Natural killer cell treated with Interleukin-12 subunit alpha and Interleukin-12 subunit beta and Interleukin-15 and Interleukin-18, amount 100 ng/mL, for 72 hours (primary cell): ENCODE results near the gene MDGA2. TPM values are rescaled to one million over a fixed set of nuclear protein-coding genes. Genes with fewer than 3 reads are reported as not detected.
"Not testable (repeated sequence)": the region's sequence is repeated elsewhere in the genome, so short reads cannot be mapped to it uniquely, and the experiment has no call there.

ENCODE experiments used
- ATAC-seq, 2 donors: fragments of 150-1000 bp; cut with Tn5 transposase in 1 of 2; sonication (Bioruptor Pico), chemical (Tn5 transposase) in 1 of 2; 2 replicates each; pipeline ENCODE4 v1.10.0; 2021
- DNase-seq: peaks from one replicate; pipeline ENCODE4 v3.0.0; 2022; ENCODE audit warnings: low spot score
- H3K27ac Mint-ChIP-seq, 2 donors: 1 replicate in 1 of 2; 2 replicates in 1 of 2; pipeline ENCODE4 v1.8.0; 2022; ENCODE audit warnings: mixed read lengths in 2 of 2, mild to moderate bottlenecking in 1 of 2, moderate library complexity in 1 of 2
- H3K27me3 Mint-ChIP-seq, 2 donors: 1 replicate in 1 of 2; 2 replicates in 1 of 2; pipeline ENCODE4 v1.8.0; 2022; ENCODE audit warnings: mixed read lengths in 2 of 2
- H3K36me3 Mint-ChIP-seq: one replicate; pipeline ENCODE4 v1.8.0; 2022; ENCODE audit warnings: mixed read lengths
- H3K4me1 Mint-ChIP-seq, 2 donors: 1 replicate in 1 of 2; 2 replicates in 1 of 2; pipeline ENCODE4 v1.8.0; 2022; ENCODE audit warnings: low read depth in 2 of 2, mixed read lengths in 2 of 2, mild to moderate bottlenecking in 1 of 2
- H3K4me3 Mint-ChIP-seq: one replicate; pipeline ENCODE4 v1.8.0; 2022; ENCODE audit warnings: mixed read lengths
- H3K9me3 Mint-ChIP-seq: 2 replicates; pipeline ENCODE4 v1.8.0; 2022; ENCODE audit warnings: mixed read lengths
- total RNA-seq, 2 donors: library from RNA; stranded (reverse); gene quantifications; one replicate each; pipeline ENCODE4 v1.2.3, GENCODE V29; 2022

The MDGA2 gene
- total RNA-seq, 2 donors from 2014 or later: not detected

DNA sequence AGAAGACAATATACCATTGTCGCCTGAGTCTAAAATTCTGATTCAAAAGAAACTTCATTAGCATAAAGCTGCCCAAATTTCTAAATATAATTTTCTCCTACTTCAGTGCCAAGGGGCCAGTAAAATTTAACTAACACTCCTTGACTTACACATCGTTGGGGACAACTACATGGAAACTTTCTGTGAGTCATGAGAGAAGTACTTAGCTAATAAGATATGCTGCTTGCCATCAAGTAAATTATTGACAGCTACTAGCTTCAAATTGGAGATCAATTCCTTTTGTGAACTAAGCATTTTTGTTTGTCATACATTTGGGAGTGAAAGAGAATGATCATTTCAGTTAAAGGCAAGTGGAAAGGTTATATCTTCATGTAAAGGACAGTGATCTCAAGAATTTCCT is 373.3 kb downstream of the MDGA2 start:
- Mint-ChIP-seq H3K4me3 (no peak overlapping the region), H3K27me3 (no peaks in the 10 kb centered on the region), H3K4me1 (no peaks in the 10 kb centered on the region), H3K9me3 (peaks cover 14% of the 10 kb centered on the region), H3K36me3 (peaks cover 4% of the 10 kb centered on the region), H3K27ac (no peak overlapping the region)
- DNase-seq (no peak), ATAC-seq (no peak)

GRCh38 chr14:47300796-47301195 is 374.6 kb downstream of the MDGA2 start:
- DNase-seq (no peak), ATAC-seq (no peak)
- H3K4me1 Mint-ChIP-seq: no peaks in the 10 kb centered on the region
- H3K27me3 Mint-ChIP-seq: no peaks in the 10 kb centered on the region
- no peak overlapping the region for H3K4me3 Mint-ChIP-seq
- no peak overlapping the region for H3K27ac Mint-ChIP-seq
- H3K36me3 Mint-ChIP-seq: no peaks in the 10 kb centered on the region
- peaks cover 10% of the 10 kb centered on the region for H3K9me3 Mint-ChIP-seq

GRCh38 chr14:47297374-47297773 is 378.0 kb downstream of the MDGA2 start:
- H3K27me3 Mint-ChIP-seq: no peaks in the 10 kb centered on the region
- no peaks in the 10 kb centered on the region for H3K36me3 Mint-ChIP-seq
- DNase-seq: no peak
- no peaks in the 10 kb centered on the region for H3K4me1 Mint-ChIP-seq
- ATAC-seq: no peak
- no peak overlapping the region for H3K27ac Mint-ChIP-seq
- H3K4me3 Mint-ChIP-seq: no peak overlapping the region
- peaks cover 6% of the 10 kb centered on the region for H3K9me3 Mint-ChIP-seq

DNA sequence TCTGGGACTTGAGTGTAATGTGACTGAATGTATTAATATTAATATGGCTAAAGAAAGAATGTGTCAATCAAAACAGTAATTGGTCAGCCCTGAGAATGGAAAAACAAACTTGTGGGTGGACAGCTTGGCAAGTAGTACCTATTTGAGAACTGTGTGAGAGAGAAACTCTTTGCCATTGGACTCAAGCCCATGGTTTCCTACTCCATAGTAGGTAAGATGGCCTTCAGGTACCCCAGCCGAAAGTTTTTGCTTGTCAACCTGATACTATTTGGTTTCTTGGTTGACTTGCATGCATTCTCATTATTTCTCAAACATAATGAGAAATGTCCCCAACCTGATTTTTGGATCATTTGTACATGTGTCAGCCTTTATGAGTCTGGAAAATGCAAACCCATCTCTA is 391.1 kb downstream of the MDGA2 start:
- H3K4me3 Mint-ChIP-seq: no peak overlapping the region
- no peaks in the 10 kb centered on the region for H3K36me3 Mint-ChIP-seq
- ATAC-seq: no peak
- DNase-seq: no peak
- H3K27me3 Mint-ChIP-seq: no peaks in the 10 kb centered on the region
- H3K27ac Mint-ChIP-seq: no peak overlapping the region
- no peaks in the 10 kb centered on the region for H3K4me1 Mint-ChIP-seq
- peaks cover 7% of the 10 kb centered on the region for H3K9me3 Mint-ChIP-seq

GRCh38 chr14:47281761-47282160 is 393.6 kb downstream of the MDGA2 start:
- not testable (repeated sequence) for ATAC-seq, H3K4me1 Mint-ChIP-seq, H3K27ac Mint-ChIP-seq, H3K27me3 Mint-ChIP-seq, H3K4me3 Mint-ChIP-seq, DNase-seq, H3K9me3 Mint-ChIP-seq, H3K36me3 Mint-ChIP-seq

DNA sequence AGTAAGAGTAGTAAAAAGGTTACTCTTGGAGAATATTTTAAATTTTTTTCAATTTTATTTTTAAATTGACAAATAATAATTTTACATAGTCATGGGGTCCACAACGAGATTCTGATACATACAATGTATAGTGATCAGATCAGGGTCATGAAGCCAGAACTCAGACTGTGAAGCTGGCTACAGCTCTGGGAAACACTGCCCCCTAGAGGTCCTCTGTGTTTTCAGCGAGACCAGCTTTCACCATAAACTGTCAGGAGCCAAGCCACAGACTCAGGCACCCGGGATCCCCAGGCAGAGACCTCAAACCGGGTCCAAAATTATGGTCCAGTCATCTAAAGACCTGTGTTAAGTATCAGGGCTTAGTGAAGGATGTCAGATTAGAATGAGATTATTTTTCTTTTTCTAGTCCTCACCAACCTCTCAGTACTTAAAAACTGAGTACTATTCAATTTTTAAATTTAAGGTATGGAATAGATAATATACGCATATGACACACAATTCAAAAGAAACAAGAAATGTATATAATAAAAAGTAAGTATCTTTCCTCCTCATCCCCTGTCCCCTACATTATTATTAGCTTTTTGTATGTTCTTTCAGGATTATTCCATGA is 397.1 kb downstream of the MDGA2 start:
- H3K4me1 Mint-ChIP-seq: no peaks in the 10 kb centered on the region
- no peak overlapping the region for H3K4me3 Mint-ChIP-seq
- H3K9me3 Mint-ChIP-seq: peaks cover 3% of the 10 kb centered on the region
- no peak for DNase-seq
- no peak overlapping the region for H3K27ac Mint-ChIP-seq
- no peak for ATAC-seq
- no peaks in the 10 kb centered on the region for H3K27me3 Mint-ChIP-seq
- peaks cover 4% of the 10 kb centered on the region for H3K36me3 Mint-ChIP-seq

DNA sequence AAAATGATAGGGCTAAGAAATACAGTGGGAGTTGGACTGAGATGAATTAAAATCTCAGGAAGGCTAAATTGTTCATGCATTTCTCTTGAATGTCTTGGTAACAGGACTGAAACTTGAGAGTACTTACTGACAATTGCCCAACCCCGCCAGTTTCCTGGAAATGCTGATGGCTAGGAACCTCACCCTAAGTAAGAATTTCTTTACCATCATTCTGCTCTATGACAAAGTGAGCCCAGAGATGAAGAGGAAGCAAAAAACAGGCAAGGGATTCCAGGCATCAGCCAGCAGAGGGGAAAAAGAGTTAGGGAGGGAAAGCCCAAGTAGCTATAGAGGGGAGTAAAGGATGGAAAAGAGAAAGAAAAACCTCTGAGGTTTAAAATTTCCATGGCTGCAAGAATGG is 397.7 kb downstream of the MDGA2 start:
- H3K27ac Mint-ChIP-seq: no peak overlapping the region
- DNase-seq: no peak
- no peak for ATAC-seq
- peaks cover 4% of the 10 kb centered on the region for H3K36me3 Mint-ChIP-seq
- no peaks in the 10 kb centered on the region for H3K27me3 Mint-ChIP-seq
- H3K4me1 Mint-ChIP-seq: no peaks in the 10 kb centered on the region
- H3K4me3 Mint-ChIP-seq: no peak overlapping the region
- H3K9me3 Mint-ChIP-seq: peaks cover 3% of the 10 kb centered on the region

DNA sequence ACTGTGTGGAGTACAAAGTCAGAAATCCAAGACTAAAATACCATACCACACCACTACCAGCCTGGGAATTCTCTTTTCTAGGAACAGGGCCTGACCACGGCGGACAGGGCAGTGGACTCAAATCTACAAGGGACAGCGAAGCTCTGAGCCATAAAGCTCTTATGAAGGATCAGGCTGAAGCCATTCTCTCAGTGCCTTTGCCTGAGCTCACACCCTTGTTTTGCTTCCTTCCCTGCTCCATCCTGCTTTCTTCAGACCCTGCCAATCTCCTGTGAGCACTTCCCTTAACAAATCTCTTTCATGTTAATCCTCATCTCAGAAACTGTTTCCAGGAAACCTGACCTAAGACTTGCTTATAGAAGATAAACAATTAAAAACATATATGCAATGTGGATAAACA is 398.5 kb downstream of the MDGA2 start:
- no peaks in the 10 kb centered on the region for H3K27me3 Mint-ChIP-seq
- H3K4me1 Mint-ChIP-seq: no peaks in the 10 kb centered on the region
- DNase-seq (no peak), ATAC-seq (no peak)
- H3K36me3 Mint-ChIP-seq: peaks cover 4% of the 10 kb centered on the region
- no peak overlapping the region for H3K27ac Mint-ChIP-seq
- H3K4me3 Mint-ChIP-seq: no peak overlapping the region
- H3K9me3 Mint-ChIP-seq: peaks cover 3% of the 10 kb centered on the region

GRCh38 chr14:47273939-47274338 is 401.5 kb downstream of the MDGA2 start:
- no peak for DNase-seq
- Mint-ChIP-seq H3K4me1 (no peaks in the 10 kb centered on the region), H3K9me3 (peaks cover 3% of the 10 kb centered on the region), H3K36me3 (peaks cover 4% of the 10 kb centered on the region), H3K27ac (no peak overlapping the region), H3K27me3 (no peaks in the 10 kb centered on the region), H3K4me3 (no peak overlapping the region)
- no peak for ATAC-seq

GRCh38 chr14:47270715-47271114 is 404.7 kb downstream of the MDGA2 start:
- Mint-ChIP-seq H3K27me3 (no peaks in the 10 kb centered on the region), H3K4me3 (no peak overlapping the region), H3K9me3 (peaks cover 9% of the 10 kb centered on the region), H3K36me3 (peaks cover 5% of the 10 kb centered on the region), H3K4me1 (no peaks in the 10 kb centered on the region), H3K27ac (no peak overlapping the region)
- no peak for DNase-seq
- ATAC-seq: no peak

DNA sequence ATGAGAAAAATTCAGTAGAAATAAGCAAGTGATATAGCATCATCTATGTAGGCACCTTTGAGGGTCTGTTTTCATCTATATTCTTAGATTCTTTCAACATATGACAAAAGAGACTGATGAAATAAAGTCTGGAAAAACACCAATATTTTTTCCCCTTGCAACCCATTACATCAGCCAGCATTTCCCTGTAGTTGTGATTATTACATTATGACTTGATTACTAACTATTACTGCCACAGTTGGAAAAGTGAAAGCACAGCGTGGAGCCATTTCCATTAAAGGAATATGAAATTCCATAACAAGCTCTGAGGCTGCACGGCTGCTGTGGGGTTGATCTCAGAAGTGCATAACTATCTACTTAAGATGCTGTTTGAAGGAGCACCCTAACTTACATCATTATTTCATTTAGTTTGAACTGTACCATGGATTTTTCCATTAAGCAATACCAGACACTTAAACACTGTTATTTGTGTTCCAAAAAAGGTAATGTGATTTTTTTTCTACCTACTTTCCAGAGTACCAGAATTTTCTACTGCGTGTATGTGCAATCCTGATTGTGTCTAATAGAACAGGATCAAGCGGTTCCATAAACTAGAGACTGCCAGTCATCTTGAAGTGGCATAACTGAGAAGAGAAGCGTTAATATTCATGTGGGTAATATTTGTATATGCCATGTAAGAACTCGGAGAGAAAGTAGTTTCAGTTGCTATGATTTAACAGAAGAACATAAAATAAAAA is 405.5 kb downstream of the MDGA2 start:
- no peak for DNase-seq
- H3K4me1 Mint-ChIP-seq: no peaks in the 10 kb centered on the region
- H3K36me3 Mint-ChIP-seq: peaks cover 5% of the 10 kb centered on the region
- no peak for ATAC-seq
- H3K9me3 Mint-ChIP-seq: peaks cover 9% of the 10 kb centered on the region
- H3K27ac Mint-ChIP-seq: no peak overlapping the region
- no peaks in the 10 kb centered on the region for H3K27me3 Mint-ChIP-seq
- H3K4me3 Mint-ChIP-seq: no peak overlapping the region

DNA sequence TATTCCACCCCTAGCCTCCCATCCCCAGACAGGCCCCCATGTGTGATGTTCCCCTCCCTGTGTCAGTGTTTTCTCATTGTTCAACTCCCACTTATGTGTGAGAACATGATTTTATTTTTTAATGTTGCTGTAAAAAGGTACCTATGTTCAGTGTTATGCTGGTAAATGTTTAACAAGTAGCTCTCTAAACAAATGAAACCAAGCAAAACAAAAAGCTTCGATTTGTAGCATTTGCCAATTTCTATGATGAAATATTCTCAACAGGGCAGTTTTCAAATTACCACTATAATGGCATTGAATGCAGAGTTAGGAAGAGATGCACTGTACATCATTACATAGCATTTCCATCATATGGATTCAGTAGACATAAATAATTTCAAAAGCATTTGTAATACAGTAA is 410.6 kb downstream of the MDGA2 start:
- Mint-ChIP-seq H3K27me3 (no peaks in the 10 kb centered on the region), H3K4me3 (no peak overlapping the region), H3K4me1 (no peaks in the 10 kb centered on the region), H3K36me3 (peaks cover 6% of the 10 kb centered on the region), H3K27ac (no peak overlapping the region), H3K9me3 (peaks cover 18% of the 10 kb centered on the region)
- DNase-seq (no peak), ATAC-seq (no peak)

DNA sequence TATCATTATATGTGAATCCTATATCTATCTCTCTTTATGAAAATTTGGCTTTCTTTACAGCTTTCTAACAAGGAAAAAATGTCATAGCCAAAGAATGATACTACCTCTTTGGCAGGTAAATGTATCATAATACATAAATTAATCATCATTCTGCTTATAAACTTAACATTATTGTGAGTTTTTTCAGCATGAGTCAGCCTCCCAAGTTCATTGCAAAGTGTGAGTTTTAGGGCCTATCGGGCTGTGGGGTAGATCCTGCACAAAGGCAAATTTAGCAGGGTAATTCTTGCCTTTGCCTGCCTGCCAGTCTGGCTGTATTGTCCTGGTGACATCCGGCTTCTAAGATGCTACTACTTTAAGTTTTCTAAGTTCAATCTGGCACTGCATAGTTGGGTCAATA is 412.6 kb downstream of the MDGA2 start:
- DNase-seq (no peak), ATAC-seq (no peak)
- H3K27ac Mint-ChIP-seq: no peak overlapping the region
- H3K9me3 Mint-ChIP-seq: peaks cover 23% of the 10 kb centered on the region
- no peaks in the 10 kb centered on the region for H3K27me3 Mint-ChIP-seq
- no peaks in the 10 kb centered on the region for H3K4me1 Mint-ChIP-seq
- H3K4me3 Mint-ChIP-seq: no peak overlapping the region
- peaks cover 16% of the 10 kb centered on the region for H3K36me3 Mint-ChIP-seq

DNA sequence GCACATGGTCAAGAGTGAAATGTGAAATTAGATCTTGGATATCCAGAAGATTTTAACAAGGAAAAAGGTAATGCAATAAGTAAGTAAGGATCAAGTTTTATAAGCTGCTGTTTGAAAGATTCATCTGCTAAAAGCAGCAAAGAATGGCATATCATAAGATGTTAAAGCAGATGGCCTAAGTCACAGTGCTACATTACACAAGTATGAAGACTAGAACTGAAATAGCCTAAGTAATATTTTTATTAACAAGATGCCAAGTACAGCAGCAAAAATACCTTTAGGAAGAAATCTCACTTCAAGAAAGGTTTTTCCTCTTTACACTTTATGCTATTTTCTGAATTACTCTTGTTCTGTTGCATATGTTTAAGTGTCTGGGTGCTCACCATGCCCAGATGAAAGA is 414.1 kb downstream of the MDGA2 start:
- DNase-seq: no peak
- Mint-ChIP-seq H3K36me3 (peaks cover 11% of the 10 kb centered on the region), H3K4me3 (no peak overlapping the region), H3K4me1 (no peaks in the 10 kb centered on the region), H3K27me3 (no peaks in the 10 kb centered on the region), H3K9me3 (peaks cover 27% of the 10 kb centered on the region), H3K27ac (no peak overlapping the region)
- ATAC-seq: no peak

- no peak for ATAC-seq
- no peak overlapping the region for H3K4me3 Mint-ChIP-seq
- H3K27me3 Mint-ChIP-seq: no peaks in the 10 kb centered on the region
These were observed 415.6 kb downstream of the MDGA2 start for GRCh38 chr14:47259796-47260195.

More at GRCh38 chr14:47259796-47260195, 415.6 kb downstream of the MDGA2 start:
- no peak for DNase-seq
- H3K4me1 Mint-ChIP-seq: no peaks in the 10 kb centered on the region
- H3K36me3 Mint-ChIP-seq: peaks cover 11% of the 10 kb centered on the region
- H3K27ac Mint-ChIP-seq: no peak overlapping the region
- H3K9me3 Mint-ChIP-seq: peaks cover 27% of the 10 kb centered on the region
